GM18907 (cell line): ENCODE results near the gene FOSB.
A peak's percentile ranks its signal among the peaks of the same experiment; 100 is the strongest.

Experiments
- ATAC-seq: cut with Tn5 transposase; IDR thresholded peaks from one replicate; pipeline ENCODE4 v1.9.1; 2021; ENCODE audit warnings: mild to moderate bottlenecking, moderate library complexity; ENCODE audit not compliant: unreplicated experiment

FOSB gene

GRCh38 chr19:45478454-45479238 lies 10.8 kb downstream of the FOSB start:
- peak; percentile 74 for ATAC-seq

GRCh38 chr19:45483033-45483432 lies 15.2 kb downstream of the FOSB start:
- no peak for ATAC-seq

GRCh38 chr19:45484273-45484945 lies 16.6 kb downstream of the FOSB start:
- ATAC-seq: no peak

GRCh38 chr19:45485305-45486077 lies 17.7 kb downstream of the FOSB start:
- peak; percentile 89 for ATAC-seq

GRCh38 chr19:45488708-45489107 lies 20.9 kb downstream of the FOSB start:
- ATAC-seq: no peak

- ATAC-seq: no peak
These were observed 21.5 kb downstream of the FOSB start for GRCh38 chr19:45489216-45489855.

GRCh38 chr19:45492137-45492626 lies 24.4 kb downstream of the FOSB start:
- ATAC-seq: no peak

GRCh38 chr19:45492627-45493470 lies 25.1 kb downstream of the FOSB start:
- no peak for ATAC-seq

GRCh38 chr19:45494261-45494916 lies 26.6 kb downstream of the FOSB start:
- ATAC-seq: no peak

GRCh38 chr19:45495178-45495577 lies 27.4 kb downstream of the FOSB start:
- no peak for ATAC-seq

GRCh38 chr19:45496349-45496953 lies 28.7 kb downstream of the FOSB start:
- peak; percentile 15 for ATAC-seq

- no peak for ATAC-seq
These were observed 30.0 kb downstream of the FOSB start for GRCh38 chr19:45497791-45498190.

GRCh38 chr19:45498411-45499195 lies 30.8 kb downstream of the FOSB start, which contains the start of gene PPM1N:
Gene PPM1N, plus strand, starts transcription at chr19:45498443. Its CDS starts 30 bp downstream, at chr19:45498473.
- ATAC-seq: no peak

GRCh38 chr19:45499196-45500180 lies 31.7 kb downstream of the FOSB start:
- ATAC-seq: no peak

GRCh38 chr19:45500918-45501729 lies 33.3 kb downstream of the FOSB start:
- no peak for ATAC-seq

- ATAC-seq: no peak
These were observed 33.9 kb downstream of the FOSB start for GRCh38 chr19:45501730-45502014.
